GM12891 (cell line): ENCODE results near the gene TMPRSS11F.

Experiments
- DNase-seq: peaks from one replicate; pipeline ENCODE4 v3.0.0; 2011; ENCODE audit warnings: low spot score; ENCODE audit not compliant: insufficient read length
- FAIRE-seq: peaks from 2 replicates; lab custom pipeline; 2011; peaks lifted over from hg19 to GRCh38; lab: Jason Lieb, UNC
- PAX5 ChIP-seq: IDR thresholded peaks from 2 replicates; pipeline ENCODE4 v1.6.1; 2011; ENCODE audit warnings: low read length, moderate library complexity, mild to moderate bottlenecking; ENCODE audit not compliant: insufficient read depth, severe bottlenecking
- POLR2A ChIP-seq: IDR thresholded peaks from 2 replicates; pipeline ENCODE4 v1.6.1; 2011; ENCODE audit warnings: low read depth, low read length, control low read depth
- POLR2AphosphoS5 ChIP-seq: IDR thresholded peaks from 2 replicates; pipeline ENCODE4 v1.6.1; 2011; ENCODE audit warnings: low read depth, low read length, control low read depth
- POU2F2 ChIP-seq: IDR thresholded peaks from 2 replicates; pipeline ENCODE4 v1.6.1; 2011; ENCODE audit warnings: low read depth, mild to moderate bottlenecking, control low read depth, low read length, moderate library complexity
- SPI1 ChIP-seq: IDR thresholded peaks from 2 replicates; pipeline ENCODE4 v1.6.1; 2011; ENCODE audit warnings: low read depth, low read length, control low read depth
- TAF1 ChIP-seq: IDR thresholded peaks from 2 replicates; pipeline ENCODE4 v1.6.1; 2011; ENCODE audit warnings: low read depth, low read length, control low read depth

The TMPRSS11F gene

DNA sequence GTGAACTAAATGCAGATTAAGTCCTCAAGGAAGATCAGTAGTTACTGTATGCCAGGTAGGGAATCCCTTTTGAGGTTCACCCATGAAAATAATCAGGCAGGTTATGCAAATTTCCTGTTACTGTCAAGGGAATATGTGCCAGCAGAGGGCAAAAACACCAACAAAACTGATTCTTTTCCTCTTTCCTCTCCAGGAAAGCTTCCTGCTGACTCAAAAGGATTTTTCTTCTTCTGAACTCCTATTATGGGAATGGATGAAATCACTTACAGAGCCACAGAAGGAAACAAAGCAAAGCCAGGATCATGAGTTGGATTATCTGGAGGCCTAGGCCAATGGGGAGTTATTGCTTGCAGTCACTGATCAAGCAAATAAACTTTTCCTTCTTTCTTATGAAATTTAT, 49.7 kb downstream of the TMPRSS11F start:
- FAIRE-seq: no peak
- TF ChIP-seq POU2F2 (no peak), PAX5 (no peak)
- no peak for DNase-seq

DNA sequence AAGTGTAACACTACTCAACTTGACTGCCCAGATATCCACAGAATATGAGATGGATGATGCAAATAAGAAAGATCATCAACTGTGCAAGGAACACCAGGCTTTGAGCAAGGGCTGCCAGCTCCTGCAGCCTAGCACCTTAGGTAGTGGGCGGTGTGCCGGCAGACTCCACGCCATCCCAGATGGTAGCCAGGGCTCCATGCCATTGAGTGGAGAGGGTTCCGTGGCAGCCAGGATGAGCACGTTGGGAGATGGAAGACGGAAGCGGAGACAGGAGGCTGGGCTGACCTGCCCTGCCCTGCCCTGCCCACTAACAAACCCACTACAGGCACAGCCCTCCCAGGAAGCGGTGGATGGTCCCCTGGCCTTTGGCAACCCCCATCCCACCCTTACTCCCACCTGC, 51.9 kb downstream of the TMPRSS11F start:
- no peak for FAIRE-seq
- no peak for TF ChIP-seq POU2F2
- TF ChIP-seq POLR2A: no peak
- no peak for TF ChIP-seq POLR2AphosphoS5
- TF ChIP-seq TAF1: no peak
- TF ChIP-seq PAX5: no peak
- no peak for TF ChIP-seq SPI1
- no peak for DNase-seq

DNA sequence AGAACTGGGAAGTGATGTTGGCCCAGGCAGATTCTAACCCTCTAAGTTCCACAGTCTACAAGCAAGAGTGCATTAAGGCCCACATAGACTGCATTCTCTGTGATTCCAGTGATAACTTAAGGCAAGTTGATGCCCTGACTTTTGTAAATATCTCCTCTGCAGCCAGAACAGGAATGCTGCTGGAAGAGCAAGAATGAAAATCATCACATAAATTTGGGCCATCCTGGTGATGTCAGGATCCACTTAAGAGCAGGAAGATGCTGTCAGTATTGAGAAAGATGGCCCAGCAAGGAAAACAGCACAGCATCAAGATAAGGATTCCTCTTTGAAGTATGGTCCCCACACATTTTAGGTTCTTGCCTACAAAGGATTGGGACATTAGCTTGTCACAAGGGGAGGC, 52.4 kb downstream of the TMPRSS11F start:
- DNase-seq (no peak), FAIRE-seq (peak; percentile 23)
- no peak for TF ChIP-seq POU2F2
- TF ChIP-seq POLR2A: no peak
- TF ChIP-seq PAX5: no peak
- no peak for TF ChIP-seq SPI1
- no peak for TF ChIP-seq TAF1
- TF ChIP-seq POLR2AphosphoS5: no peak

DNA sequence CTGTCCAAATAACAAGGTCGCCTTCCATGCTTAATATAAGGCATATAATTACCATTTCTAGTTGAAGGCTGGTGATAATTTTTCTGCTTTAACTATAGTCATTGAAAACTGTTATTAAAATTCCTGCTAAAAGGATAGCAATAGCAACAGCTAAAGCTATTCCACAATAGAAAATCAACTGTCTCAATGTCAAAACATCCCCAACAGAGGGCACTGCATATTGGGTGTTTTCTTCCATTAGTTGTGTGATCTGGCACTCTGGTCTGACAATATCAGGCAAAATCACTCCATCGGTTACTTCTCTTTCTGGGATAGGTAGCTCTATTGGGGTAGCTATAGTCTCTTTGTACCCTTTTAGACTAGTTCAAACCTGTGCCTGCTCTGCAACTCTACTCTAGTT, 53.5 kb downstream of the TMPRSS11F start:
- no peak for DNase-seq
- TF ChIP-seq POLR2A (no peak), POLR2AphosphoS5 (no peak), POU2F2 (no peak), TAF1 (no peak), SPI1 (no peak), PAX5 (no peak)
- FAIRE-seq: no peak

DNA sequence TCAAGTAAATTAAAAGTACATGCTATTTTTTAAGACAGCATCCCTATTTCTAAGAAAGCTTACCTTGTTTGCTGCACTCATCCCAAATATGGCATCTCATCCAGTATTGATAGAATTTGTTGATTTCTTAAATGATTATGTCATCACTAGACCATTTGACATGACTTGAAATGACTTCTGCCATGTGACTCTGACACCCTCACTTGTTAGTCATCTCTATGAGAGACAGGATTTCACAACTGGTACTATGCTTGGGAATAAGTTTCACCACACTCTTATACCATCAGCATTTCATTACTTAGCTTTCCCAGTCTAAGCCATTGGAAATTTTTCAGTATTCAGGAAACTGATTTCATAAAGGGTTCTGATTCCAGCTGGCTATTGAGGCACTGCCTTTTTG, 55.3 kb downstream of the TMPRSS11F start:
- FAIRE-seq (no peak), DNase-seq (no peak)
- TF ChIP-seq PAX5 (no peak), POU2F2 (no peak), TAF1 (no peak), SPI1 (no peak), POLR2AphosphoS5 (no peak), POLR2A (no peak)

DNA sequence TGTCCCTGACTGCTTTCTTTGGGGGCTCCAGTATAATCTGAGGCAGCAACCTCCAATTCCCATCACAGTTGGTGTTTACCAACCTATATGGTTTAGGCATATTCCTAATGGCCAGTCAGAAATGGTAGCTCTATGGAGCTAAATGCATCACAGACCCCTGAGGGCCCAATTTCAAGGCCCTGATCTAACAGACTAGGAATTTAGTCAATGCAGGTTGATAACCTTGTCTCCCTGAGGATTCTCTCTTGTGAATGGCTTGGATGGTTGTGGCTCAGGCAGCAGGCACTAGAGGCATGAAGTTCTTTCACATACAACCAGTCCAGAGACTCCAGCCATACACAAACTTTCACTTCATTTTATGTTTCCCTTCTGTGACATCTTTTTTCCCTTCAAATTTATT, 59.4 kb downstream of the TMPRSS11F start:
- DNase-seq (no peak), FAIRE-seq (no peak)
- no peak for TF ChIP-seq SPI1
- TF ChIP-seq TAF1: no peak
- TF ChIP-seq POU2F2: no peak

DNA sequence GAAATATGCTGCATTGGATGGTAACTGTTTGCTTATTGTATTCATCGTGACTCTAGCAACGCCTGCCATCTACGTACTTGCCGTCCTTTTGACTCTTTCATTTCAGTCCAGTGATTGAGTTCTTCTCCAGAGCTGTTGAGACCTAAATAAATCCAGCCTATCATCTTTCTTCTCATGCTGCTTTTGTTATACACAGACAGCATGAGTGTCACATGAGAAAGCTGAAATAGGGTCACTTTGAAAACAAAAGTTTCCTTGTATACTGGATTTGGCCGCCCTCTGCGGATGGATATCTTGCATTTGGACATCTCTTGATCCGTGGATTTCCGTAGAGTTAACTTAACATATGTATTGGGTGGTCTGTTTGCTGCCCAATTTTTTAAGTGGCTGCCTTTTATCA, 67.2 kb downstream of the TMPRSS11F start:
- TF ChIP-seq PAX5 (no peak), POLR2AphosphoS5 (no peak), TAF1 (no peak), POU2F2 (no peak), SPI1 (no peak), POLR2A (no peak)
- DNase-seq: no peak
- no peak for FAIRE-seq

DNA sequence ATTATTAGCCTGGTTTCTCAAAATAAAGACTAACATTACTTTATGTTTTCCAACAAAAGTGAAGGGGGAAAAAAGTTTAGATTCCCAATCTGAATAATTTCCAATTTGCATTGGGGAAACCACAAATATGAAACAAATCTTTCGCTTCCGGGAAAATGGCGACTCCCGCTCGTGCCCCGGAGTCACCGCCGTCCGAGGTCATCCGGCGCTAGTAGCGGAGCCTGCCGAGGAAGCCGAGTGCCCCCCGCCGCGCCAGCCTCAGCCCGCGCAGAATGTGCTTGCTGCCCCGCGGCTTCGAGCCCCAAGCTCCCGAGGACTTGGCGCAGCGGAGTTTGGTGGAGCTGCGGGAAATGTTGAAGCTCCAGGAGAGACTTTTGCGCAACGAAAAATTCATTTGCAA, 91.4 kb downstream of the TMPRSS11F start:
- DNase-seq (no peak), FAIRE-seq (no peak)
- TF ChIP-seq SPI1 (no peak), TAF1 (no peak), POLR2AphosphoS5 (no peak), POU2F2 (no peak), POLR2A (no peak), PAX5 (no peak)

DNA sequence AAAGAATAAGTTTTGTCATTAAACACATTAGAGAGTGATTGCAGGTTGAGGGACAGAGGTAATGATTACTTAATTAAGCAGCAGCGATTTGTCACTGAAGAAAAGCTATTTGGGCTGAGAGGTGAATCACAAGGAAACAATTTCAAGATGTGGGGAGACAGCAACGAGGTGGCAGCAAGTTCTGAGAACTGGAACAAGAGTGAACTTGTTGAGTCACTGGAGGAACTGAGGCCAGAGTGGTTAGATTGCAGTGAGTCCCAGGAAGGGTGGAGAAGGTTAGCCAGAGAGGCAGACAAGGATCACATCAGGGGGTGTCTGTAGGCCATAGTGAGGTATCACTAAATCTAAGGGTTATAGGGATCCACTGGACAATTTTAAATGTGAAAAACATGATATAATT, 108.5 kb downstream of the TMPRSS11F start:
- DNase-seq (no peak), FAIRE-seq (no peak)

DNA sequence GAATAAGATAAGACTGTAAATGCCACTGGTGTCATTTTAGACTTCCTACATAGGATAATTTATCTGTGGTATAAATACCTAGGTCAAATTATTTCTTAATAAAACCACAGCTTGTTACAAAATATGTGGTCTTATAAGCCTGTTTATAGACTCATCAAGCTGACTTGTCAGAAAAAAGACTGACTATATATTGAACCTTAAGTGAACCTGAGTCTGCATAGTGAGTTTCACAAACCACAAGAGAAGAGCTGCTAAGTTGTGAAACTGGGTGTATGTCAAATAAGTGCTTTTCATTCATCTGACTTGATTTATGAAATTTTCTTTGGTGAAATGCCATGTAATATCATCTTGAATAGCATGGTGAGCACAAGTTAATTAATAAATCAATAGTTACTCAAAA, 118.0 kb downstream of the TMPRSS11F start:
- no peak for FAIRE-seq
- TF ChIP-seq POLR2A (no peak), SPI1 (no peak), POLR2AphosphoS5 (no peak), POU2F2 (no peak), TAF1 (no peak), PAX5 (no peak)
- no peak for DNase-seq

More for the DNA sequence above, 108.5 kb downstream of the TMPRSS11F start:
- TF ChIP-seq POLR2A (no peak), POU2F2 (no peak), PAX5 (no peak), SPI1 (no peak), TAF1 (no peak)
